Measurements from ENCODE around the gene GNA15.

Gene GNA15

GRCh38 chr19:3106509-3107141 is 29.2 kb upstream of the GNA15 start:
- FAIRE-seq = no peak

- no peak for FAIRE-seq
Measured at GRCh38 chr19:3107658-3108057, 28.2 kb upstream of the GNA15 start.

GRCh38 chr19:3108775-3109174 is 27.1 kb upstream of the GNA15 start:
- no peak for FAIRE-seq

GRCh38 chr19:3109491-3109890 is 26.3 kb upstream of the GNA15 start:
- FAIRE-seq = no peak

- no peak for FAIRE-seq
Measured at GRCh38 chr19:3110126-3110825, 25.6 kb upstream of the GNA15 start.

- FAIRE-seq = no peak
Measured at GRCh38 chr19:3111586-3112247, 24.1 kb upstream of the GNA15 start.

- no peak for FAIRE-seq
Measured at GRCh38 chr19:3112375-3113099, 23.3 kb upstream of the GNA15 start.

GRCh38 chr19:3113100-3114017 is 22.5 kb upstream of the GNA15 start:
- FAIRE-seq = no peak

- FAIRE-seq = no peak
Measured at GRCh38 chr19:3114018-3114726, 21.7 kb upstream of the GNA15 start.

- FAIRE-seq = no peak
Measured at GRCh38 chr19:3114811-3115210, 21.0 kb upstream of the GNA15 start.

GRCh38 chr19:3115411-3115810 is 20.4 kb upstream of the GNA15 start:
- FAIRE-seq = no peak

GRCh38 chr19:3115916-3116602 is 19.8 kb upstream of the GNA15 start:
- no peak for FAIRE-seq

- FAIRE-seq = no peak
Measured at GRCh38 chr19:3116621-3117020, 19.2 kb upstream of the GNA15 start.

- no peak for FAIRE-seq
Measured at GRCh38 chr19:3117716-3118115, 18.1 kb upstream of the GNA15 start.

GRCh38 chr19:3118232-3119070 is 17.4 kb upstream of the GNA15 start:
- no peak for FAIRE-seq

GRCh38 chr19:3119071-3119595 is 16.7 kb upstream of the GNA15 start:
- FAIRE-seq = no peak

GRCh38 chr19:3119693-3120380 is 16.0 kb upstream of the GNA15 start:
- FAIRE-seq = no peak

GRCh38 chr19:3120611-3121276 is 15.1 kb upstream of the GNA15 start:
- FAIRE-seq = no peak

- FAIRE-seq = no peak
Measured at GRCh38 chr19:3121396-3121795, 14.4 kb upstream of the GNA15 start.

Measured in colon (tissue), 2 donors.